Uterus (tissue), 2 donors: ENCODE results near the gene WWOX.

ENCODE experiments used
- CTCF ChIP-seq, 4 experiments: fragments of 200-600 bp in 2 of 4; fragments of 450-650 bp in 2 of 4; sonication (generic) in 2 of 4; IDR thresholded peaks; one replicate each; pipeline ENCODE4 v1.5.1; 2016 to 2019; ENCODE audit warnings: antibody characterized with exemption in 4 of 4, mild to moderate bottlenecking in 2 of 4, moderate library complexity in 1 of 4
- POLR2A ChIP-seq, 2 donors: fragments of 450-650 bp; IDR thresholded peaks; one replicate each; pipeline ENCODE4 v1.6.1; 2016; ENCODE audit warnings: antibody characterized with exemption in 2 of 2, mild to moderate bottlenecking in 1 of 2, moderate library complexity in 1 of 2

GRCh38 chr16:78639775-78640174, 540.3 kb downstream of the WWOX start:
- TF ChIP-seq CTCF (IDR thresholded peaks at IDR 0.05) (no peak), POLR2A (IDR thresholded peaks at IDR 0.05) (no peak)
